Gastroesophageal sphincter (tissue), 3 donors: ENCODE data around the gene ENPP3.
"Not testable (repeated sequence)": the region's sequence is repeated elsewhere in the genome, so short reads cannot be mapped to it uniquely, and the experiment has no call there.

Experiments used
- CTCF ChIP-seq, 4 experiments: fragments of 200-600 bp in 2 of 4; fragments of 450-650 bp in 2 of 4; sonication (generic) in 1 of 4; IDR thresholded peaks; one replicate each; pipeline ENCODE4 v1.5.1; 2017 to 2019; ENCODE audit warnings: antibody characterized with exemption in 4 of 4, mild to moderate bottlenecking in 2 of 4, moderate library complexity in 2 of 4
- EP300 ChIP-seq: sonication (generic); formaldehyde crosslinking; IDR thresholded peaks from one replicate; pipeline ENCODE4 v1.6.1; 2017; ENCODE audit warnings: antibody characterized with exemption, mild to moderate bottlenecking
- POLR2A ChIP-seq, 2 donors: fragments of 450-650 bp; IDR thresholded peaks; one replicate each; pipeline ENCODE4 v1.6.1; 2017; ENCODE audit warnings: antibody characterized with exemption in 2 of 2, mild to moderate bottlenecking in 2 of 2, moderate library complexity in 1 of 2
- POLR2AphosphoS5 ChIP-seq: sonication (generic); formaldehyde crosslinking; IDR thresholded peaks from one replicate; pipeline ENCODE4 v1.6.1; 2017; ENCODE audit warnings: antibody characterized with exemption

DNA sequence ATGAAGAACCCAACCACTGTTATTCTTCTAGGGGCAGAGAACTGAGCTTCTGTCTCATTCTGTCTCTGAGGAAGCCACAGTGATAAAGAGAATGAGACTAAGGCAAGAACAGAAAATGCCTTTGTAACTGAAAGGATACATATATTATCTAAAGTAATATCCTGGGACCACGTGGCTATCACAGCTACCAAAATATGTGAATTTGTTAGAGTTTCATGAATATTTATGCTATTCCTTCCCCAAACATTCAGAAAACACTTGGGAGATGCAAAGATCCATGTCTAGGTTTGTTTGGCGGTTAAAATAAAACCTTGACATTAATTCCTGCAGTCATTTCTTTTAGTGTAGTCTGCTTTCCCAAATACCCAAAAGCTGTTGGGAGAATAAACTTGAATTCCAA is 66.8 kb downstream of the ENPP3 start:
- not testable (repeated sequence) for TF ChIP-seq POLR2A (IDR thresholded peaks at IDR 0.05); CTCF (IDR thresholded peaks at IDR 0.05); EP300; POLR2AphosphoS5
